B cell (primary cell): ENCODE data around the gene ARHGAP4. TPM values are rescaled to one million over a fixed set of nuclear protein-coding genes. Genes with fewer than 3 reads are reported as not detected.
A peak's percentile ranks its signal among the peaks of the same experiment; 100 is the strongest.

Source experiments
- ATAC-seq: fragments of 200-7000 bp; cut with Tn5 transposase; one replicate; pipeline ENCODE4 v1.10.0; 2021; ENCODE audit warnings: low read depth, mild to moderate bottlenecking, moderate number of reproducible peaks, moderate library complexity
- CTCF ChIA-PET: fragments of 350-600 bp; sonication (Branson Sonifier 250); formaldehyde crosslinking; loops from one replicate; lab custom pipeline; 2021; ENCODE audit warnings: antibody characterized with exemption, inconsistent platforms; lab: Charles Lee
- POLR2A ChIA-PET: fragments of 350-600 bp; sonication (Branson Sonifier 250); formaldehyde crosslinking; loops from one replicate; lab custom pipeline; 2021; ENCODE audit warnings: antibody characterized with exemption; lab: Charles Lee
- DNase-seq: peaks from one replicate; pipeline ENCODE4 v3.0.0; 2013
- H2AFZ ChIP-seq: 2 replicates; pipeline ENCODE4 v1.6.1; 2012; ENCODE audit warnings: mild to moderate bottlenecking, low read depth, low read length; ENCODE audit not compliant: insufficient read depth, poor library complexity, severe bottlenecking
- H3K27ac ChIP-seq, 2 donors: 1 replicate in 1 of 2; 2 replicates in 1 of 2; pipeline ENCODE4 v1.5.1; 2012 to 2013; ENCODE audit warnings: low read length in 2 of 2, mild to moderate bottlenecking in 2 of 2, moderate library complexity in 1 of 2
- H3K27me3 ChIP-seq, 4 experiments: fragments of 200-600 bp in 1 of 4; sonication (generic) in 1 of 4; replicated peaks in 1 of 4; 1 replicate in 2 of 4; 2 replicates in 2 of 4; pipeline versions ENCODE4 v1.6.1 to v1.7.0; 2013 to 2016; ENCODE audit warnings: low read length in 3 of 4, mild to moderate bottlenecking in 2 of 4, mixed read lengths in 1 of 4, moderate library complexity in 1 of 4; ENCODE audit not compliant: insufficient read depth in 4 of 4, control insufficient read depth in 3 of 4; ENCODE audit errors: control extremely low read depth in 1 of 4
- H3K36me3 ChIP-seq, 2 experiments: replicated peaks in 1 of 2; 1 replicate in 1 of 2; 2 replicates in 1 of 2; pipeline versions ENCODE4 v1.6.1 to v1.7.1; 2013; ENCODE audit warnings: low read length in 1 of 2; ENCODE audit not compliant: insufficient read depth in 2 of 2, control insufficient read depth in 1 of 2; ENCODE audit errors: control extremely low read depth in 1 of 2, extremely low read depth in 1 of 2
- H3K4me1 ChIP-seq, 2 donors: fragments of 200-600 bp in 1 of 2; sonication (generic) in 1 of 2; 1 replicate in 1 of 2; 2 replicates in 1 of 2; pipeline versions ENCODE4 v1.5.1 to v1.6.1; 2013 to 2017; ENCODE audit warnings: low read length in 2 of 2; ENCODE audit not compliant: control insufficient read depth in 2 of 2, insufficient read depth in 2 of 2
- H3K4me2 ChIP-seq: replicated peaks from 2 replicates; pipeline ENCODE3; 2012; ENCODE audit warnings: mild to moderate bottlenecking, low read depth, low read length; ENCODE audit not compliant: poor library complexity, severe bottlenecking
- H3K4me3 ChIP-seq, 5 experiments: fragments of 200-600 bp in 1 of 5; sonication (generic) in 1 of 5; 1 replicate in 3 of 5; 2 replicates in 2 of 5; pipeline versions ENCODE4 v1.5.1 to v1.7.0; 2011 to 2016; ENCODE audit warnings: low read length in 4 of 5, mild to moderate bottlenecking in 4 of 5, low read depth in 2 of 5, control low read depth in 1 of 5, moderate library complexity in 1 of 5; ENCODE audit not compliant: insufficient read depth in 1 of 5; ENCODE audit errors: control extremely low read depth in 1 of 5, extremely low read depth in 1 of 5
- H3K79me2 ChIP-seq: fragments of 200-600 bp; sonication (generic); one replicate; pipeline ENCODE4 v1.6.0; 2016; ENCODE audit warnings: low read length; ENCODE audit not compliant: control insufficient read depth, insufficient read depth
- H3K9ac ChIP-seq: fragments of 200-600 bp; sonication (generic); 2 replicates; pipeline ENCODE4 v1.6.1; 2017; ENCODE audit warnings: mild to moderate bottlenecking, low read length, moderate library complexity
- H3K9me3 ChIP-seq, 3 donors: one replicate each; pipeline versions ENCODE4 v1.6.1 to v1.7.1; 2013; ENCODE audit warnings: low read length in 2 of 3; ENCODE audit not compliant: control insufficient read depth in 2 of 3, insufficient read depth in 1 of 3; ENCODE audit errors: control extremely low read depth in 1 of 3
- H4K20me1 ChIP-seq: 2 replicates; pipeline ENCODE4 v1.6.0; 2012; ENCODE audit warnings: mild to moderate bottlenecking, low read length; ENCODE audit not compliant: insufficient read depth, control insufficient read depth, poor library complexity, severe bottlenecking
- H3K27ac Mint-ChIP-seq: one replicate; pipeline ENCODE4 v1.8.0; 2021; ENCODE audit warnings: mixed read lengths
- H3K27me3 Mint-ChIP-seq: one replicate; pipeline ENCODE4 v1.8.0; 2021; ENCODE audit warnings: mixed read lengths
- H3K4me1 Mint-ChIP-seq: one replicate; pipeline ENCODE4 v1.8.0; 2021; ENCODE audit warnings: mixed read lengths
- H3K4me3 Mint-ChIP-seq: one replicate; pipeline ENCODE4 v1.8.0; 2021; ENCODE audit warnings: mixed read lengths
- H3K9me3 Mint-ChIP-seq: one replicate; pipeline ENCODE4 v1.8.0; 2022; ENCODE audit warnings: mixed read lengths; ENCODE audit not compliant: insufficient read depth
- EZH2 ChIP-seq: IDR thresholded peaks from 2 replicates; pipeline ENCODE4 v1.6.1; 2012; ENCODE audit warnings: borderline replicate concordance, low read depth, mild to moderate bottlenecking, moderate library complexity, low read length; ENCODE audit not compliant: insufficient read depth, poor library complexity, severe bottlenecking
- WGBS: methylation state at CpG from one replicate; pipeline ENCODE4 v1.1.5; 2013; ENCODE audit warnings: missing lambda C conversion rate; ENCODE audit not compliant: insufficient coverage; 5-methylcytosine and 5-hydroxymethylcytosine counted together
- intact Hi-C: fragments of 100-400 bp; cut with micrococcal nuclease; formaldehyde crosslinking; loops from one replicate; pipeline ENCODE4 v1.10.0; 2022
- polyA plus RNA-seq: library from polyadenylated mRNA; depleted of rRNA; stranded (reverse); fragments of >200 nt; gene quantifications from 2 replicates; pipeline ENCODE4 v1.2.3, GENCODE V29; 2012
- total RNA-seq, 2 donors: library from RNA; stranded (reverse); fragments of 120-200 nt in 1 of 2; gene quantifications; 1 replicate in 1 of 2; 2 replicates in 1 of 2; pipeline versions ENCODE4 v1.2.3 to v1.2.4, GENCODE V29; 2013 to 2022
- TF ChIP-seq, protein P1 (sequence below): fragments of 200-600 bp; IDR thresholded peaks from one replicate; pipeline ENCODE4 v1.8.0; 2022; ENCODE audit warnings: antibody characterized with exemption, mild to moderate bottlenecking

ARHGAP4 gene
- total and polyA plus RNA-seq, 2 donors (not counting 1 experiment from before 2014, with no cell fraction given): 242 to 711 TPM

DNA sequence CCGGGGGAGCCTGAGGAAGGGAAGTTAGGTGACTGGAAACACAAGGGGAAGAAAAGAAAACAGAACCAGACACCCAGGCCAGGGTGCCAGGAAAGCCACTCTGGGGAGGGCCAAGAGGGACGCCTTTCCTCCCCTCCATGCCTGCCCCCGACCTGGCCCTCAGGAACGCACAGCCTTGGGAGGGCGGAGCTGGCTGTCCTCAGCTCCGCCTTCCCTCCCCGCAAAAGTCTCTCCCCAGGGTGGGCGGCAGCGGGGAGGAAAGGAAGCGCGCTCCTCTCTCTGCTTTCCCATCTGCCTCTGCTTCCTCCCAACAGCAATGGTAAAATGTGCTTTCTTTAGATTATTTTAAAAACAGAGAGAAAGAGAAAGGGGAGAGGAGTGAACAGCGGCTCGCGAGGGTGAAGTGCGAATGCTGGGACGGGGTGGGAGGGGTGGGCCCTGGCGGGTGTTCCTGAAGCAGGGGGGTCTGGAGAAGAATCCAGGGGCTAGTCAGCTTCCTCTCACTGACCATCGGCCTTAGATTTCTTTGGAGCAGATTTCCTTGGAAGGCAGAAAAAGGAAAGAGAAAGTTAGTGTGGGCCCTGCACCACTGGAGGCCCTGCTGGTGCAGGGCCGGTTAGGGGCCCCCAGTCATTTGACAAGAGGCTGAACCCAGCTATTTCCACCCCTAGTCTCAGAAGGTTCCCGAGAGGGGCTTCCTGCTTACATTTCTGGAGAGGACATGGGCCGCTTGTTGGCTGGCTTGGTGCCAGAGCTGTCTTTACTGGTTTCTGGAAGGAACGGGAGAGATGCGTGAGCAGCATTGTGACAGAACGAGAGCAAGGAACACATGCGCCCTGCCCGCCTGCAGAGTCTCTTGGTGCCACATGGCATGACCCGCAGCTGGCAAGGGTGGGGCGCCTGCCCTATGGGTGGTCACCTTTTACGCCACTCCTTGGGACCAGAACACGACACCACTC is 23.1 kb upstream of the ARHGAP4 start:
- H3K9me3 Mint-ChIP-seq: no peaks in the 10 kb centered on the region
- H3K27me3 Mint-ChIP-seq: no peaks in the 10 kb centered on the region
- Histone ChIP-seq H3K27me3 (no peaks in the 10 kb centered on the region), H3K27ac (no peak overlapping the region), H3K79me2 (peaks cover 5% of the 10 kb centered on the region), H3K36me3 (peaks cover 0 to 47% of the 10 kb centered on the region in 2 experiments), H3K4me2 (no peak overlapping the region), H3K4me1 (peaks cover 4 to 26% of the 10 kb centered on the region in 2 donors), H2AFZ (no peak overlapping the region), H3K9ac (no peak overlapping the region), H3K9me3 (no peaks in the 10 kb centered on the region), H3K4me3 (no peak overlapping the region), H4K20me1 (no peaks in the 10 kb centered on the region)
- intact Hi-C loops: no loop called here
- ChIA-PET CTCF (interaction anchor here (1.0 to 15.4 kb wide), 6 partner anchors 13 to 262 kb away, joined by 3 to 325 read pairs (median 20); partner anchors contain the start of genes ARHGAP4, NAA10 and PLXNB3), POLR2A (interaction anchor here (0.6 to 5.8 kb wide), 2 partner anchors 10 to 23 kb away, joined by 4 to 58 read pairs; partner anchors contain the start of gene ARHGAP4)
- ATAC-seq: no peak
- no peak for DNase-seq
- H3K4me3 Mint-ChIP-seq: no peak overlapping the region
- H3K4me1 Mint-ChIP-seq: peaks cover 13% of the 10 kb centered on the region
- no peak for TF ChIP-seq EZH2
- TF ChIP-seq, protein P1, sequence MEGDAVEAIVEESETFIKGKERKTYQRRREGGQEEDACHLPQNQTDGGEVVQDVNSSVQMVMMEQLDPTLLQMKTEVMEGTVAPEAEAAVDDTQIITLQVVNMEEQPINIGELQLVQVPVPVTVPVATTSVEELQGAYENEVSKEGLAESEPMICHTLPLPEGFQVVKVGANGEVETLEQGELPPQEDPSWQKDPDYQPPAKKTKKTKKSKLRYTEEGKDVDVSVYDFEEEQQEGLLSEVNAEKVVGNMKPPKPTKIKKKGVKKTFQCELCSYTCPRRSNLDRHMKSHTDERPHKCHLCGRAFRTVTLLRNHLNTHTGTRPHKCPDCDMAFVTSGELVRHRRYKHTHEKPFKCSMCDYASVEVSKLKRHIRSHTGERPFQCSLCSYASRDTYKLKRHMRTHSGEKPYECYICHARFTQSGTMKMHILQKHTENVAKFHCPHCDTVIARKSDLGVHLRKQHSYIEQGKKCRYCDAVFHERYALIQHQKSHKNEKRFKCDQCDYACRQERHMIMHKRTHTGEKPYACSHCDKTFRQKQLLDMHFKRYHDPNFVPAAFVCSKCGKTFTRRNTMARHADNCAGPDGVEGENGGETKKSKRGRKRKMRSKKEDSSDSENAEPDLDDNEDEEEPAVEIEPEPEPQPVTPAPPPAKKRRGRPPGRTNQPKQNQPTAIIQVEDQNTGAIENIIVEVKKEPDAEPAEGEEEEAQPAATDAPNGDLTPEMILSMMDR: no peak
- peak overlapping the region; percentile 15 for H3K27ac Mint-ChIP-seq
- WGBS: 46% methylated on average over 13 of the region's 30 CpGs
